GM23338 (cell line): Measurements from ENCODE around the gene ZIC5. TPM values are rescaled to one million over a fixed set of nuclear protein-coding genes. Genes with fewer than 3 reads are reported as not detected.

Experiments used
- ATAC-seq: fragments of 200-7000 bp; cut with Tn5 transposase; 3 replicates; pipeline ENCODE4 v1.9.1; 2020
- DNase-seq: peaks from one replicate; pipeline ENCODE4 v3.0.0-alpha.2; 2015; ENCODE audit warnings: low spot score
- H2AFZ ChIP-seq: fragments of 200-600 bp; sonication (generic); 2 replicates; pipeline ENCODE4 v1.8.0; 2016; ENCODE audit warnings: antibody characterized with exemption, mild to moderate bottlenecking, moderate library complexity
- H3F3A ChIP-seq: fragments of 200-600 bp; sonication (generic); replicated peaks from 2 replicates; pipeline ENCODE4 v1.8.0; 2017; ENCODE audit warnings: antibody characterized with exemption, mixed run types, low read depth
- H3K27ac ChIP-seq: fragments of 200-600 bp; sonication (generic); 2 replicates; pipeline ENCODE4 v1.6.1; 2016; ENCODE audit warnings: low read depth
- H3K27me3 ChIP-seq: fragments of 200-600 bp; sonication (generic); 2 replicates; pipeline ENCODE4 v1.8.0; 2016; ENCODE audit warnings: mild to moderate bottlenecking, mixed run types, moderate library complexity; ENCODE audit not compliant: insufficient read depth
- H3K36me3 ChIP-seq: fragments of 200-600 bp; sonication (generic); 2 replicates; pipeline ENCODE4 v1.8.0; 2016; ENCODE audit warnings: mild to moderate bottlenecking; ENCODE audit not compliant: insufficient read depth
- H3K4me1 ChIP-seq: fragments of 200-600 bp; sonication (generic); 2 replicates; pipeline ENCODE4 v1.8.0; 2016; ENCODE audit warnings: mild to moderate bottlenecking, moderate library complexity; ENCODE audit not compliant: insufficient read depth
- H3K4me2 ChIP-seq: fragments of 200-600 bp; sonication (generic); 2 replicates; pipeline ENCODE4 v1.7.1; 2017; ENCODE audit warnings: mixed run types
- H3K4me3 ChIP-seq: fragments of 200-600 bp; sonication (generic); 2 replicates; pipeline ENCODE4 v1.6.1; 2016; ENCODE audit warnings: mixed run types
- H3K79me2 ChIP-seq: fragments of 200-600 bp; sonication (generic); replicated peaks from 2 replicates; pipeline ENCODE4 v1.8.0; 2017; ENCODE audit warnings: mild to moderate bottlenecking; ENCODE audit not compliant: insufficient read depth
- H3K9me2 ChIP-seq: fragments of 200-600 bp; sonication (generic); 2 replicates; pipeline ENCODE4 v1.8.0; 2017; ENCODE audit not compliant: insufficient read depth
- H4K20me1 ChIP-seq: fragments of 200-600 bp; sonication (generic); replicated peaks from 2 replicates; pipeline ENCODE4 v1.8.0; 2017; ENCODE audit warnings: mild to moderate bottlenecking; ENCODE audit not compliant: insufficient read depth
- H3K27ac Mint-ChIP-seq: 2 replicates; pipeline ENCODE4 v1.8.0; 2020; ENCODE audit warnings: inconsistent platforms, mild to moderate bottlenecking, moderate library complexity, mixed read lengths
- H3K27me3 Mint-ChIP-seq: 3 replicates; pipeline ENCODE4 v1.8.0; 2022; ENCODE audit warnings: low read depth, mild to moderate bottlenecking, moderate library complexity, mixed read lengths, inconsistent platforms; ENCODE audit not compliant: insufficient read depth, poor library complexity
- H3K36me3 Mint-ChIP-seq: 3 replicates; pipeline ENCODE4 v1.8.0; 2021; ENCODE audit warnings: low read depth, mild to moderate bottlenecking, inconsistent platforms, moderate library complexity, mixed read lengths
- H3K4me1 Mint-ChIP-seq: 3 replicates; pipeline ENCODE4 v1.8.0; 2020; ENCODE audit warnings: mild to moderate bottlenecking, inconsistent platforms, mixed read lengths
- H3K4me3 Mint-ChIP-seq: 3 replicates; pipeline ENCODE4 v1.8.0; 2021; ENCODE audit warnings: moderate library complexity, mild to moderate bottlenecking, inconsistent platforms, mixed read lengths
- H3K9me3 Mint-ChIP-seq: 3 replicates; pipeline ENCODE4 v1.8.0; 2020; ENCODE audit warnings: moderate library complexity, mild to moderate bottlenecking, inconsistent platforms, mixed read lengths
- CREB1 ChIP-seq: fragments of 250-450 bp; sonication (Bioruptor Pico); IDR thresholded peaks from 2 replicates; pipeline ENCODE4 v1.5.0; 2020; ENCODE audit warnings: low read depth, mild to moderate bottlenecking, moderate library complexity
- EZH2 ChIP-seq: fragments of 200-600 bp; sonication (generic); IDR thresholded peaks from one replicate; pipeline ENCODE4 v1.8.0; 2017; ENCODE audit warnings: antibody characterized with exemption, mild to moderate bottlenecking, low read depth; ENCODE audit not compliant: unreplicated experiment
- EZH2phosphoT487 ChIP-seq: fragments of 200-600 bp; sonication (generic); IDR thresholded peaks from one replicate; pipeline ENCODE4 v1.8.1; 2018; ENCODE audit warnings: antibody characterized with exemption; ENCODE audit not compliant: unreplicated experiment
- NANOG ChIP-seq: IDR thresholded peaks from 2 replicates; pipeline ENCODE4 v1.6.1; 2016; ENCODE audit warnings: antibody characterized with exemption, borderline replicate concordance
- POLR2AphosphoS5 ChIP-seq: IDR thresholded peaks from 2 replicates; pipeline ENCODE4 v1.6.1; 2016; ENCODE audit warnings: antibody characterized with exemption, low read depth
- STAT1 ChIP-seq: IDR thresholded peaks from one replicate; pipeline ENCODE4 v1.6.1; 2016; ENCODE audit warnings: antibody characterized with exemption; ENCODE audit not compliant: unreplicated experiment
- ZNF331 ChIP-seq: fragments of 250-450 bp; sonication (Bioruptor Pico); IDR thresholded peaks from 2 replicates; pipeline ENCODE4 v1.5.0; 2020; ENCODE audit warnings: low read depth, mild to moderate bottlenecking, moderate library complexity
- polyA plus RNA-seq: library from polyadenylated mRNA; unstranded; fragments of >200 nt; fragmentation: Nextera tagmentation; extraction: Ambion mirVana; gene quantifications from 2 replicates; pipeline ENCODE4 v1.2.1, GENCODE V29; 2016
- total RNA-seq: library from RNA; depleted of rRNA; stranded (reverse); fragments of >200 nt; shearing (Covaris generic); gene quantifications from 2 replicates; pipeline ENCODE4 v1.2.3, GENCODE V29; 2014
- TF ChIP-seq, protein P1 (sequence below): IDR thresholded peaks from one replicate; pipeline ENCODE4 v1.6.1; 2018; ENCODE audit warnings: antibody characterized with exemption; ENCODE audit not compliant: unreplicated experiment
- TF ChIP-seq, protein P2 (sequence below), 2 experiments: fragments of 200-600 bp in 1 of 2; sonication (generic) in 1 of 2; conservative IDR thresholded peaks; 2 replicates each; pipeline versions ENCODE4 v1.5.1 to v1.6.1; 2016 to 2017; ENCODE audit warnings: antibody characterized with exemption in 2 of 2, low read depth in 2 of 2, mild to moderate bottlenecking in 2 of 2, moderate library complexity in 1 of 2

The ZIC5 gene
- total and polyA plus RNA-seq, 2 experiments from 2014 or later: 14.1 to 28.0 TPM

DNA sequence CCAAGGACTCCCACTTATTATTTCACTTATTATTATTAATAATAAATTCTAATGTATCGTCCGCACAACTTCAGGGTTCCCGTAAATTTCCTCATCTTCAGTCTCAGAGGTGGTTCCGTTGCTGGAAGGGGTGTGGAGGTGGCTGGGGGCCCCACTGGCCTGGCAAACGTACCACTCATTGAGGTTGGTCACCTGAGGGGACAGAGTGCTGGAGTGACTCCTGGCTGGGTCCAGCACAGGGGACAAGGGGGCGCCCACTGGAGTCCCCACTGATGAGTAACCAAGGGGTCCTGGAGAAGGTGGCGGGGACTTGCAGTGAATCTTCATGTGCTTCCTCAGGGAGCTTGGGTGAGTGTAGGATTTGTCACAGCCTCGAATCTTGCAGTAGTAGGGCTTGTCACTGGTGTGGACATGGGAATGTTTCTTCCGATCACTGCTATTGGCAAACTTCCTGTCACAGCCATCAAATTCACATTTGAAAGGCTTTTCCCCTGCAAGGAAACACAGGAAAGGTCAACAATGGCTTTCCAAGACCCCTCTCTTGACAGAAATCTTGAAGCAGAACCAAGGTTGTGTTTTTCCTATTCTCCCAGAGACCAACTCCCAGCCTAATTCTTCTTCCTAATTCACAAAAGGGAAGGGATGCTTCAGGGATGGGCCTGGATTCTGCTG lies 6.1 kb downstream of the ZIC5 start:
- no peaks in the 10 kb centered on the region for H3K9me2 ChIP-seq
- H3K4me1 Mint-ChIP-seq: peaks cover 50% of the 10 kb centered on the region
- peaks cover 6% of the 10 kb centered on the region for H3F3A ChIP-seq
- H3K27me3 ChIP-seq: peaks cover 72% of the 10 kb centered on the region
- H3K27ac ChIP-seq: no peak overlapping the region
- H3K27ac Mint-ChIP-seq: no peak overlapping the region
- H3K4me3 ChIP-seq: peak overlapping the region; percentile 91
- peaks cover 52% of the 10 kb centered on the region for H3K79me2 ChIP-seq
- H3K36me3 Mint-ChIP-seq: peaks cover 60% of the 10 kb centered on the region
- peaks cover 38% of the 10 kb centered on the region for H3K27me3 Mint-ChIP-seq
- H3K9me3 Mint-ChIP-seq: peaks cover 4% of the 10 kb centered on the region; the same call in 2 of the 3 replicates
- no peak for ATAC-seq
- H2AFZ ChIP-seq: no peak overlapping the region
- H3K4me1 ChIP-seq: peaks cover 67% of the 10 kb centered on the region
- peaks cover 40% of the 10 kb centered on the region for H4K20me1 ChIP-seq
- H3K4me2 ChIP-seq: peak overlapping the region; percentile 85
- peaks cover 21% of the 10 kb centered on the region for H3K36me3 ChIP-seq
- TF ChIP-seq STAT1: no peak
- TF ChIP-seq, protein P1, sequence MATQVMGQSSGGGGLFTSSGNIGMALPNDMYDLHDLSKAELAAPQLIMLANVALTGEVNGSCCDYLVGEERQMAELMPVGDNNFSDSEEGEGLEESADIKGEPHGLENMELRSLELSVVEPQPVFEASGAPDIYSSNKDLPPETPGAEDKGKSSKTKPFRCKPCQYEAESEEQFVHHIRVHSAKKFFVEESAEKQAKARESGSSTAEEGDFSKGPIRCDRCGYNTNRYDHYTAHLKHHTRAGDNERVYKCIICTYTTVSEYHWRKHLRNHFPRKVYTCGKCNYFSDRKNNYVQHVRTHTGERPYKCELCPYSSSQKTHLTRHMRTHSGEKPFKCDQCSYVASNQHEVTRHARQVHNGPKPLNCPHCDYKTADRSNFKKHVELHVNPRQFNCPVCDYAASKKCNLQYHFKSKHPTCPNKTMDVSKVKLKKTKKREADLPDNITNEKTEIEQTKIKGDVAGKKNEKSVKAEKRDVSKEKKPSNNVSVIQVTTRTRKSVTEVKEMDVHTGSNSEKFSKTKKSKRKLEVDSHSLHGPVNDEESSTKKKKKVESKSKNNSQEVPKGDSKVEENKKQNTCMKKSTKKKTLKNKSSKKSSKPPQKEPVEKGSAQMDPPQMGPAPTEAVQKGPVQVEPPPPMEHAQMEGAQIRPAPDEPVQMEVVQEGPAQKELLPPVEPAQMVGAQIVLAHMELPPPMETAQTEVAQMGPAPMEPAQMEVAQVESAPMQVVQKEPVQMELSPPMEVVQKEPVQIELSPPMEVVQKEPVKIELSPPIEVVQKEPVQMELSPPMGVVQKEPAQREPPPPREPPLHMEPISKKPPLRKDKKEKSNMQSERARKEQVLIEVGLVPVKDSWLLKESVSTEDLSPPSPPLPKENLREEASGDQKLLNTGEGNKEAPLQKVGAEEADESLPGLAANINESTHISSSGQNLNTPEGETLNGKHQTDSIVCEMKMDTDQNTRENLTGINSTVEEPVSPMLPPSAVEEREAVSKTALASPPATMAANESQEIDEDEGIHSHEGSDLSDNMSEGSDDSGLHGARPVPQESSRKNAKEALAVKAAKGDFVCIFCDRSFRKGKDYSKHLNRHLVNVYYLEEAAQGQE: no peak
- no peak for TF ChIP-seq NANOG
- TF ChIP-seq CREB1 (CRISPR knock-in tag): no peak
- TF ChIP-seq ZNF331 (CRISPR knock-in tag): no peak
- no peak for TF ChIP-seq EZH2phosphoT487
- TF ChIP-seq EZH2: no peak
- TF ChIP-seq, protein P2, sequence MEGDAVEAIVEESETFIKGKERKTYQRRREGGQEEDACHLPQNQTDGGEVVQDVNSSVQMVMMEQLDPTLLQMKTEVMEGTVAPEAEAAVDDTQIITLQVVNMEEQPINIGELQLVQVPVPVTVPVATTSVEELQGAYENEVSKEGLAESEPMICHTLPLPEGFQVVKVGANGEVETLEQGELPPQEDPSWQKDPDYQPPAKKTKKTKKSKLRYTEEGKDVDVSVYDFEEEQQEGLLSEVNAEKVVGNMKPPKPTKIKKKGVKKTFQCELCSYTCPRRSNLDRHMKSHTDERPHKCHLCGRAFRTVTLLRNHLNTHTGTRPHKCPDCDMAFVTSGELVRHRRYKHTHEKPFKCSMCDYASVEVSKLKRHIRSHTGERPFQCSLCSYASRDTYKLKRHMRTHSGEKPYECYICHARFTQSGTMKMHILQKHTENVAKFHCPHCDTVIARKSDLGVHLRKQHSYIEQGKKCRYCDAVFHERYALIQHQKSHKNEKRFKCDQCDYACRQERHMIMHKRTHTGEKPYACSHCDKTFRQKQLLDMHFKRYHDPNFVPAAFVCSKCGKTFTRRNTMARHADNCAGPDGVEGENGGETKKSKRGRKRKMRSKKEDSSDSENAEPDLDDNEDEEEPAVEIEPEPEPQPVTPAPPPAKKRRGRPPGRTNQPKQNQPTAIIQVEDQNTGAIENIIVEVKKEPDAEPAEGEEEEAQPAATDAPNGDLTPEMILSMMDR (conservative IDR thresholded peaks at IDR 0.05; ENCODE audit: low read depth in 2 of 2): no peak
- peak overlapping the region; percentile 88 for H3K4me3 Mint-ChIP-seq
- DNase-seq: no peak

DNA sequence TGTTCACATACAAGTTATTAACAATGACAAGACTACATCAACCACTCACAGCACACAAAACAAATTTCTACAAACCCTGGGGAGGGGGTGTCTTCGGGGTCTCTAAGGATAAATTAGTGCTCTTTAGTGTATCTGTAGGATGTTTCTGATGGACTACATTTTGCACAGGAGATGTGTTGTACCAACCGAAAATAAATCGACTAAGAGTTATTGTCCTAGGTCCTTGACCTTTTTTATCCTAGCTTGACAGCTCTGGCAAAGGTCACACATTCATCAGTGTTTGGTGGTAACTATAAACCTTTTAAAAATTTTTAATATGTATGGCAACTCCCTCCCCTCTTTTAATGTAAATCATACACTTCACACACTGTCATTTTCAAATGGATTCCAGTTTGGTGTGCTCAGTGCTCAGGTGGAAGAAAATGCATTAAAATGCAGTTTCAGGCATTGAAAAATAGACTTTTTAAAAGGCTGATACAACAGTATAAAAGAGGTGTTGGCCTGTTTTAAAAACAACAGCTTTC lies 7.7 kb downstream of the ZIC5 start:
- Histone ChIP-seq H2AFZ (no peak overlapping the region), H3K4me1 (peaks cover 79% of the 10 kb centered on the region), H3K4me3 (no peak overlapping the region), H3K9me2 (no peaks in the 10 kb centered on the region), H3F3A (peaks cover 17% of the 10 kb centered on the region), H3K36me3 (peaks cover 21% of the 10 kb centered on the region), H3K79me2 (peaks cover 39% of the 10 kb centered on the region), H4K20me1 (peaks cover 35% of the 10 kb centered on the region), H3K4me2 (no peak overlapping the region), H3K27ac (no peak overlapping the region), H3K27me3 (peaks cover 82% of the 10 kb centered on the region)
- no peak overlapping the region for H3K27ac Mint-ChIP-seq
- H3K4me3 Mint-ChIP-seq: peak overlapping the region; percentile 45; the same call in 1 of the 3 replicates
- peaks cover 48% of the 10 kb centered on the region for H3K36me3 Mint-ChIP-seq
- peaks cover 43% of the 10 kb centered on the region for H3K27me3 Mint-ChIP-seq
- no peaks in the 10 kb centered on the region; the same call in 1 of the 3 replicates for H3K9me3 Mint-ChIP-seq
- ATAC-seq (no peak), DNase-seq (no peak)
- TF ChIP-seq POLR2AphosphoS5: 0 out of 2 replicates have a peak, but pooled peaks have one; percentile 25
- TF ChIP-seq, protein P1: no peak
- peaks cover 55% of the 10 kb centered on the region for H3K4me1 Mint-ChIP-seq
